Epithelial cell of proximal tubule (primary cell): ENCODE results near the gene HDAC6. TPM values are rescaled to one million over a fixed set of nuclear protein-coding genes. Genes with fewer than 3 reads are reported as not detected.
"Not testable (repeated sequence)": the region's sequence is repeated elsewhere in the genome, so short reads cannot be mapped to it uniquely, and the experiment has no call there.

Source experiments
- DNase-seq: peaks from one replicate; pipeline ENCODE4 v3.0.0-alpha.2; 2011; ENCODE audit warnings: low read depth
- H3K4me3 ChIP-seq: 2 replicates; pipeline ENCODE4 v1.5.1; 2011; ENCODE audit warnings: low read depth, mild to moderate bottlenecking, low read length
- total RNA-seq: library from RNA; depleted of rRNA; stranded (reverse); fragments of >200 nt; gene quantifications from 2 replicates; pipeline ENCODE4 v1.2.3, GENCODE V29; 2015
- TF ChIP-seq, protein P1 (sequence below): conservative IDR thresholded peaks from 2 replicates; pipeline ENCODE4 v1.5.1; 2012; ENCODE audit warnings: low read depth, mild to moderate bottlenecking, low read length

The HDAC6 gene
- total RNA-seq, 1 donor from 2014 or later = 30.8 TPM

DNA sequence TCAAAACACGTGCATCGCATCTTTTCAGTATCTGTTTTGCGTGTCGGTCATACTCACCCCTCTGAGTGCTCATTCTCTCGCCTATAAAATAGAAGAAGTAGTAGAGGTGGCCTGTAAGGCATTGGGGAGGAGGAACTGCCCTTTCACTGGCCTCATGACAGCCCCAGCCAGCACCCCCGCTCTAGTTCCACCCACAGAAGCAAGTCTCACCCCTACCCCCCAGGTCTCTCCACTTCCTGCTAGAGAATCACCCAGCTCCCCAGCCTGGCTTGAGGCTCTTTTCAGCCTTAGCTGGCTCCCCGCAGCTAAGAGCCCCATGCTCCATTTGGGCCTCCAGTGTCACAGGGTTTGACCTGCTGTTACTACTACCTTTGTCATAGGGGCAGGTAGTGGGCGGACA, 11.8 kb downstream of the HDAC6 start:
- no peak overlapping the region for H3K4me3 ChIP-seq
- TF ChIP-seq, protein P1, sequence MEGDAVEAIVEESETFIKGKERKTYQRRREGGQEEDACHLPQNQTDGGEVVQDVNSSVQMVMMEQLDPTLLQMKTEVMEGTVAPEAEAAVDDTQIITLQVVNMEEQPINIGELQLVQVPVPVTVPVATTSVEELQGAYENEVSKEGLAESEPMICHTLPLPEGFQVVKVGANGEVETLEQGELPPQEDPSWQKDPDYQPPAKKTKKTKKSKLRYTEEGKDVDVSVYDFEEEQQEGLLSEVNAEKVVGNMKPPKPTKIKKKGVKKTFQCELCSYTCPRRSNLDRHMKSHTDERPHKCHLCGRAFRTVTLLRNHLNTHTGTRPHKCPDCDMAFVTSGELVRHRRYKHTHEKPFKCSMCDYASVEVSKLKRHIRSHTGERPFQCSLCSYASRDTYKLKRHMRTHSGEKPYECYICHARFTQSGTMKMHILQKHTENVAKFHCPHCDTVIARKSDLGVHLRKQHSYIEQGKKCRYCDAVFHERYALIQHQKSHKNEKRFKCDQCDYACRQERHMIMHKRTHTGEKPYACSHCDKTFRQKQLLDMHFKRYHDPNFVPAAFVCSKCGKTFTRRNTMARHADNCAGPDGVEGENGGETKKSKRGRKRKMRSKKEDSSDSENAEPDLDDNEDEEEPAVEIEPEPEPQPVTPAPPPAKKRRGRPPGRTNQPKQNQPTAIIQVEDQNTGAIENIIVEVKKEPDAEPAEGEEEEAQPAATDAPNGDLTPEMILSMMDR = no peak
- no peak for DNase-seq

DNA sequence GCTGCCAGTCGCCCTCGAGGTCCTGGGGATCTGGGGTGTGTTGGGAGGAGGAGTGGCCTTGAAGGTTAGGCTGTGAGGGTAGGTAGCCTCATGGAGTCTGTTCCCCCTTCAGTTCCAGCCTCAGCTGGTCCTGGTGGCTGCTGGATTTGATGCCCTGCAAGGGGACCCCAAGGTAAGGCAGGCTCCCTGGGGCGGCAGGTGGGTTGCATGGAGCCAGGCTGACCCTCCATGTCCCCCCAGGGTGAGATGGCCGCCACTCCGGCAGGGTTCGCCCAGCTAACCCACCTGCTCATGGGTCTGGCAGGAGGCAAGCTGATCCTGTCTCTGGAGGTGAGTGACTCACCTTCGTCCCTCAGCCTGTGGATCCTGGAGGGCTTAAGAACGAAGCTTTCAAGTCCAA, 12.9 kb downstream of the HDAC6 start:
- H3K4me3 ChIP-seq = no peak overlapping the region

DNA sequence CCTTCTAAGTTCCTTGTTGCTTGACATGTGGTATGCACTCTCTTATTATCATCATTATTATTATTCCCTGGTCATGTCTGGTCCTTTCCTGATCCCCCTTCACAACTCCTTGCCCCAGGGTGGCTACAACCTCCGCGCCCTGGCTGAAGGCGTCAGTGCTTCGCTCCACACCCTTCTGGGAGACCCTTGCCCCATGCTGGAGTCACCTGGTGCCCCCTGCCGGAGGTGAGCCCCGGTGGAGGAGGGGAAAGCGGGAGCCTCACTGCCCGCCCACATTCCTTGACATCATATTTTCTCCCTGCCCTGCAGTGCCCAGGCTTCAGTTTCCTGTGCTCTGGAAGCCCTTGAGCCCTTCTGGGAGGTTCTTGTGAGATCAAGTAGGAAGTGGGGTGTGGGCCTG, 13.4 kb downstream of the HDAC6 start:
- no peak for DNase-seq
- H3K4me3 ChIP-seq = no peak overlapping the region
- TF ChIP-seq, protein P1 = no peak

More for the DNA sequence above, 12.9 kb downstream of the HDAC6 start:
- TF ChIP-seq, protein P1 = no peak
- DNase-seq = no peak

DNA sequence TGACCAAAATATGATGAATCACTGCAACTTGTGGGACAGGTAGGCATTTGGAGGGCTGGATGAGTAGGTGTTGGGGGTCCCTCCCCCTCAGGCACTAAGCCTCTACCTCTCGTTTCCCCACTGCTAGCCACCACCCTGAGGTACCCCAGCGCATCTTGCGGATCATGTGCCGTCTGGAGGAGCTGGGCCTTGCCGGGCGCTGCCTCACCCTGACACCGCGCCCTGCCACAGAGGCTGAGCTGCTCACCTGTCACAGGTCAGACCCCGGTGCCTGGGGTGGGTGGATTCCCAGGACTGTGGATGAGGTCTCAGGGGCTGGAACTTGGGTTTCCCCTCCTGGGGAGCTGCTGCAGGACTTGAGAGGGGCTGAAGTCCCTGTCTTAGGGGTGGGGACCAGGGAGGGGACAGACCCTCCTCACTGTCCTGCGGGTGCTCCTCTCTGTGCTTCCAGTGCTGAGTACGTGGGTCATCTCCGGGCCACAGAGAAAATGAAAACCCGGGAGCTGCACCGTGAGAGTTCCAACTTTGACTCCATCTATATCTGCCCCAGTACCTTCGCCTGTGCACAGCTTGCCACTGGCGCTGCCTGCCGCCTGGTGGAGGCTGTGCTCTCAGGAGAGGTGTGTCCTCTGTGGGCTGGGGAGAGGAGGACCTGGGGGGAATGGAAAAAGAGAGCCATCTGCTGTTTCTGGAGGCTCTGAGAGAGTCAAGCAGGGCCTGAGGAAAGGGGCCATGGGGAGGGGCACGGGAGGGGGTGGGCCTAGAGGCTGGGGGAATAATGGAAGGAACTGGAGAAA, 14.3 kb downstream of the HDAC6 start:
- DNase-seq = no peak
- no peak overlapping the region for H3K4me3 ChIP-seq
- TF ChIP-seq, protein P1 = no peak

DNA sequence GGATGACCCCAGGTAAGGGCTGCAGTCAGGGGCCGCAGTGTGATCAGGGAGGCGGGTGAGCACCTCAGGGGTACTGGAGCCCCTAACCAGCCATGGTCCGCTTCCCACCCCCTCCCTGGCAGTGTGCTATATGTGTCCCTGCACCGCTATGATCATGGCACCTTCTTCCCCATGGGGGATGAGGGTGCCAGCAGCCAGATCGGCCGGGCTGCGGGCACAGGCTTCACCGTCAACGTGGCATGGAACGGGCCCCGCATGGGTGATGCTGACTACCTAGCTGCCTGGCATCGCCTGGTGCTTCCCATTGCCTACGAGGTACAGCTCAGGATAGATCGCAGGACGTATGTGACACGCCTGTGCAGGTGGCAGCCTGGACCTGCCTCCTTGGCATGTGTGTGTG, 16.2 kb downstream of the HDAC6 start:
- no peak for DNase-seq
- TF ChIP-seq, protein P1 = no peak
- no peak overlapping the region for H3K4me3 ChIP-seq

DNA sequence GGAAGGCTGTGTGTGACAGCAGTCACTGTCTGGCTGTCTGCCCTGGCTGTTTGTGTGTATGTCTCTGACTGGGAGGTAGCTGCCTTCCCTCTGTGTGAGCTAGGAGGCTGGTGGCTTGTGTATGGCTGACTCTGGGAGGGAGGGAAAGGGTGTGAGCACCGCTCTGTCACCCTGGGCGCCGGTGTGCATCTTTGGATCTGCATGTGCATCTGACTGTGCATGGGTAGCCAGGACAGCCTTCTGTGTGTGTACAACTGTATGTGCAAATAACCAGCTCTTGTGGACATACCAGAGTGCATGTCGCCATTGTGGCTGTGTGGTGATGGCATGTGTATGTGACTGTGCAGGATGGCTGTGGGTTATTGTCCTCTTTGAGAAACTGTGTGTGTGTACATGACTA, 17.0 kb downstream of the HDAC6 start:
- DNase-seq = no peak
- no peak overlapping the region for H3K4me3 ChIP-seq
- TF ChIP-seq, protein P1 = no peak

DNA sequence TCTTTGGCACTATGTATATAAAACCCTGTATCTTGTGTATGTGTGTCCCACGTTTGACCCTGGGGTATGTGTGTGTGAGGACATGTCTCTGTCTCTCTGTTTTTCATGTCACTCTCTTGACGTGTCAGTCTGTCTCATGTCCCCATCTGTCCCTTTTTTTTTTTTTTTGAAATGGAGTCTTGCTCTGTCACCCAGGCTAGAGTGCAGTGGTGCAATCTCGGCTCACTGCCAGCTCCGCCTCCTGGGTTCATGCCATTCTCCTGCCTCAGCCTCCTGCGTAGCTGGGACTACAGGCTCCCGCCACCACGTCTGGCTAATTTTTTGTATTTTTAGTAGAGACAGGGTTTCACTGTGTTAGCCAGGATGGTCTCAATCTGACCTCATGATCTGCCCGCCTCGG, 17.5 kb downstream of the HDAC6 start:
- DNase-seq, H3K4me3 ChIP-seq: not testable (repeated sequence)
